Upper lobe of right lung (tissue), 1 donor: ENCODE data around the gene DPYSL3. TPM values are rescaled to one million over a fixed set of nuclear protein-coding genes. Genes with fewer than 3 reads are reported as not detected.
"Not testable (repeated sequence)": the region's sequence is repeated elsewhere in the genome, so short reads cannot be mapped to it uniquely, and the experiment has no call there.

Source experiments
- ATAC-seq: fragments of 200-7000 bp; cut with Tn5 transposase; one replicate; pipeline ENCODE4 v1.9.1; 2020; ENCODE audit warnings: mild to moderate bottlenecking, moderate library complexity
- DNase-seq: peaks from one replicate; pipeline ENCODE4 v3.0.0-alpha.2; 2020
- H3K27ac ChIP-seq: fragments of 200-600 bp; one replicate; pipeline ENCODE4 v1.8.0; 2022
- H3K27me3 ChIP-seq: fragments of 200-600 bp; one replicate; pipeline ENCODE4 v1.8.0; 2022; ENCODE audit warnings: mild to moderate bottlenecking
- H3K36me3 ChIP-seq: fragments of 200-600 bp; one replicate; pipeline ENCODE4 v1.8.0; 2022
- H3K4me1 ChIP-seq: fragments of 200-600 bp; one replicate; pipeline ENCODE4 v1.8.0; 2022
- H3K4me3 ChIP-seq: fragments of 200-600 bp; one replicate; pipeline ENCODE4 v1.8.0; 2022; ENCODE audit warnings: mild to moderate bottlenecking
- H3K9me3 ChIP-seq: fragments of 200-600 bp; one replicate; pipeline ENCODE4 v1.8.0; 2022
- intact Hi-C: fragments of 100-400 bp; cut with DNase I; formaldehyde crosslinking; loops from one replicate; pipeline ENCODE4 v1.11.0; 2022
- long read RNA-seq: library from polyadenylated mRNA; unstranded; transcript quantifications from one replicate; pipeline ENCODE4 v2.0.0, GENCODE V29; 2021
- total RNA-seq: library from RNA; stranded (reverse); fragmentation: NEBNext Ultra II Directional; extraction: Animal tissue kit (Norgen Biotek cat#: 25700); gene quantifications from one replicate; pipeline ENCODE4 v1.2.1, GENCODE V29; 2021
- TF ChIP-seq, protein P1 (sequence below): fragments of 200-600 bp; IDR thresholded peaks from one replicate; pipeline ENCODE4 v1.8.0; 2022; ENCODE audit warnings: antibody characterized with exemption
- donor health status: DM: no; HTN: yes; CAD: no; lungs with severe emphysema.

Gene DPYSL3
- total RNA-seq: 52.8 TPM
- long read RNA-seq, full-length matches to known transcripts: 21 of 127 reads
- long read RNA-seq, partial matches to known transcripts: 94 of 127 reads
- long read RNA-seq, other reads (novel, unspliced or antisense): 12 of 127 reads

DNA sequence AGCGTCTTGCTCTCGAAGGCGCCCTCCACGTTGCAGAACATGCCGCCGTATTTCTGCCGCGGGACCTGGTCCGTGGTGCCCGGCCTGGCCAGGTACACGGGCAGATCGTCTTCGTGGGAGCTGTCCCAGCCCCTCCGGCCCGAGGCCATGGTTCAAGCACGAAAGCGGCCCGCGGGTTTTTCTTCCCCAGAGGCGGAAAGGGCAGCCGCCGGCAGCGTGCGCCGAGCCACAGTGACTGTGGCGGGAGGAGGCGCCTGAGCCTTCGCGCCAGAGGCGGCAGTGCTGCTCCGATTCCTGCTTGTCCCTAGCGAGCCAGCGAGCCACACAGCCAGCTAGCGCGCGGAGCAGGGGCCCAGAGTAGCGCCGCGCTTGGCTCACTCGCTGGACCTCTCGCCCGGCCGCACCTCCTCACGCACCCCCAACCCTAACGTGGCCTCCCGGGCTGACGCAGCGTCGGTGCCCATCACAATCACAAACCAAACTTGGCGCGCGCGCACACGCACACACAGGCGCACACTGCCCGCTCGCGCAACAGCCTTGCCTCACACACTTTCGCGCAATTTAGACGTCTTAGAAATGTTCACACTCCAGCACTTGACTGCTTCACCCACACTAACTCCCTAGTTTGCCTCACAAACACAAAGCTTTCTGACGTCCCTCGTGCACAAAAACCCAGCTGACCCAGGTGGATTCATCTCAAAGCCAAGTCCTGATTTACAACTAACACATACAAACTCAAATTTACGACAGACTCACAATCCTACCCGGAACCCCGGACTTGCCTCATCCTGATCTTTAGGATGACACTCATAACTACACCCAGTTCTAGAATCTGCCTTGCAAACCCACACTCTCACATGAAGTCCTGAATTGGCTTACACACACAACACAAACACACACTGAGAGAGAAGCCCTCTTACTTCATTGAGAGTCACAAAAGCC lies at the start of gene DPYSL3:
DPYSL3 (minus strand) TSS at position 359 of the 942 bp plus-strand sequence; CDS start at position 149, 210 bp downstream.
- peak within 1 kb of the TSS; percentile 60 for H3K4me3 ChIP-seq
- ATAC-seq (peak; percentile 91), DNase-seq (peak; percentile 78)
- H3K27me3 ChIP-seq: peaks cover 5% of the 10 kb centered on the region
- TF ChIP-seq, protein P1, sequence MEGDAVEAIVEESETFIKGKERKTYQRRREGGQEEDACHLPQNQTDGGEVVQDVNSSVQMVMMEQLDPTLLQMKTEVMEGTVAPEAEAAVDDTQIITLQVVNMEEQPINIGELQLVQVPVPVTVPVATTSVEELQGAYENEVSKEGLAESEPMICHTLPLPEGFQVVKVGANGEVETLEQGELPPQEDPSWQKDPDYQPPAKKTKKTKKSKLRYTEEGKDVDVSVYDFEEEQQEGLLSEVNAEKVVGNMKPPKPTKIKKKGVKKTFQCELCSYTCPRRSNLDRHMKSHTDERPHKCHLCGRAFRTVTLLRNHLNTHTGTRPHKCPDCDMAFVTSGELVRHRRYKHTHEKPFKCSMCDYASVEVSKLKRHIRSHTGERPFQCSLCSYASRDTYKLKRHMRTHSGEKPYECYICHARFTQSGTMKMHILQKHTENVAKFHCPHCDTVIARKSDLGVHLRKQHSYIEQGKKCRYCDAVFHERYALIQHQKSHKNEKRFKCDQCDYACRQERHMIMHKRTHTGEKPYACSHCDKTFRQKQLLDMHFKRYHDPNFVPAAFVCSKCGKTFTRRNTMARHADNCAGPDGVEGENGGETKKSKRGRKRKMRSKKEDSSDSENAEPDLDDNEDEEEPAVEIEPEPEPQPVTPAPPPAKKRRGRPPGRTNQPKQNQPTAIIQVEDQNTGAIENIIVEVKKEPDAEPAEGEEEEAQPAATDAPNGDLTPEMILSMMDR: peak; percentile 40
- peak within 1 kb of the TSS; percentile 83 for H3K27ac ChIP-seq
- intact Hi-C loops: no loop called here
- H3K36me3 ChIP-seq: no peaks in the 10 kb centered on the region
- peaks cover 4% of the 10 kb centered on the region for H3K4me1 ChIP-seq
- H3K9me3 ChIP-seq: no peaks in the 10 kb centered on the region

DNA sequence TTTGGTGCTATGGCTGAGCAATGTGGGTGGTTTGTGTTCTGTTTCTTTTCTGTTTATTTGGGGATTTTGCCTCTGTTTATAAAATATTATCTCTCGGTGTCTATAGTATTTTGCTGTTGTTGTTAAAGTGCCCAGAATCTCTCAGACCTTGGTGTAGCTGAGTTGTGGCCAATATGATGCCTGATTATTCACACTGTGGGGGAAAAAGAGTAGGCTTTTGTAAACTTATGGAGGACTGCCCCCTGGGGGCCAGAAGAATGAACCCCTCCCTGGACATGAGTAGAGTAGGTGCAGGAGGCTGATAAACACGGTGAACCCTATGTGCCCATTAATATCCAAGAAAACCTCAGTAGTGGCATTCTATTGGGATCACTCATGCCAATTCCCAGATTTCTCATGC lies 49.0 kb upstream of the DPYSL3 start:
- Histone ChIP-seq H3K27ac (no peak overlapping the region), H3K4me1 (peaks cover 15% of the 10 kb centered on the region), H3K36me3 (no peaks in the 10 kb centered on the region), H3K27me3 (no peaks in the 10 kb centered on the region), H3K9me3 (no peaks in the 10 kb centered on the region), H3K4me3 (no peak overlapping the region)
- ATAC-seq (peak; percentile 83), DNase-seq (no peak)
- intact Hi-C loops: loop anchor here (5.0 kb wide), 1 partner anchor 92 kb away; no protein-coding TSS in a partner anchor
- TF ChIP-seq, protein P1: peak; percentile 63

DNA sequence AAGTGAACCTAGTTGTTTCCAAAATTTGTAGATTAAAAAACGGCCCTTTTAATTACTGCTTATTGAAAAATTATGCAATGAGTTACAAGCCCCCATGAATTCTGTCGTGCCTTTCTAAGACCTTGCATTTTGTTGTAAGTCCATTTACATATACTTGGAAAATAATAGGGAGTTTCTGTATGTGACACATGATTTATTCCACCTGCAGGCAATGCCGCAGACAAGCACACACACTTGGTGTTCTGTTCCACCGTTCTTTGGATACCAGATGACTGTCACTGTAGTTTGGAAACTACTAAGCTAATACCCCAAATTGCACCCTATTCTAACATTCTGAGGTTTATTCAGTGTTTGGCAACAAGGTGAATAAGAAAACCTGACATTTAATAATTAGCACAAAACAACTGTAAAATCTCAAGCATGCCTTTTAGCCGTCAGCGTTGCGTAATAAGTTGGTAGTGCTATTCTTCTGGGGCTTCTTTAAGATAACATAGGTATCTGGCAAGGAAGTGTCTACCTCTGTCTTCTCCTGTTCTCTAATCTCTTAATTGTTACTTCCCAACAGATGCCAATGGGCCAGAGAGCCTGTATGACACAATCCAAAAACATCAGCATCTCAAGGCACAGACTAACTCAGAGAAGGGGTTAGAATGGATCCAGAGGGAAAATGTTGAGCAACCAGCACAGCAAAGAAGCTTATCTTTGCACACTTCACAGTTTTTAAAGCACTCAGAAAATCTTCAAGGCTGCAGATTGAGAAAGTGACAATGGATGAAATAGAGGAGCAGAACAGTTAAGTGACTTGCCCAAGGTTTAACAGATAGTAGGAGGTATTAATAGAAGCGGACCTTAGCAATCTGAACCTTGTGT lies 48.2 kb upstream of the DPYSL3 start:
- H3K36me3 ChIP-seq: no peaks in the 10 kb centered on the region
- no peak overlapping the region for H3K27ac ChIP-seq
- ATAC-seq (peak; percentile 26), DNase-seq (no peak)
- H3K4me3 ChIP-seq: no peak overlapping the region
- intact Hi-C loops: loop anchor here (5.0 kb wide), 1 partner anchor 91 kb away; no protein-coding TSS in a partner anchor
- peaks cover 15% of the 10 kb centered on the region for H3K4me1 ChIP-seq
- no peaks in the 10 kb centered on the region for H3K27me3 ChIP-seq
- TF ChIP-seq, protein P1: no peak
- no peaks in the 10 kb centered on the region for H3K9me3 ChIP-seq

DNA sequence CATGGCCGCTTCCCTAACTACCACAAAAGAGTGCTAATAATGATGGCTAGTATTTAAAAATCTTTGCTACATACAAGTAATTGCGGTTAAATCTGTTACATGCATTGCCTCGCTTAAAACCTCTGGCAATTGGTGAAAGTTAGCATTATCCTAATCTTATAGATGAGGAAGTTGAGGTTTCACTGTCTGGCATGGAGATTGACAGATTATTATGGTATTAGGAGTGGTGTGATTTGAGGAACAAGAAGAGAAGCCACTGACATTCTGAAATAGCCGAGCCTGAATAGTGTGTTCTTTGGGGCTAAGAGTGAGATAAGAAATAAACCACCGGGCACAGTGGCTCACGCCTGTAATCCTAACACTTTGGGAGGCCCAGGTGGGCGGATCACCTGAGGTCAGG lies 45.3 kb upstream of the DPYSL3 start:
- intact Hi-C loops: loop anchor here (5.0 kb wide), 1 partner anchor 88 kb away; no protein-coding TSS in a partner anchor
- TF ChIP-seq, protein P1: no peak
- H3K4me1 ChIP-seq: peaks cover 15% of the 10 kb centered on the region
- H3K27me3 ChIP-seq: no peaks in the 10 kb centered on the region
- H3K9me3 ChIP-seq: no peaks in the 10 kb centered on the region
- peak overlapping the region; percentile 84 for H3K27ac ChIP-seq
- ATAC-seq (no peak), DNase-seq (no peak)
- no peaks in the 10 kb centered on the region for H3K36me3 ChIP-seq
- H3K4me3 ChIP-seq: no peak overlapping the region

DNA sequence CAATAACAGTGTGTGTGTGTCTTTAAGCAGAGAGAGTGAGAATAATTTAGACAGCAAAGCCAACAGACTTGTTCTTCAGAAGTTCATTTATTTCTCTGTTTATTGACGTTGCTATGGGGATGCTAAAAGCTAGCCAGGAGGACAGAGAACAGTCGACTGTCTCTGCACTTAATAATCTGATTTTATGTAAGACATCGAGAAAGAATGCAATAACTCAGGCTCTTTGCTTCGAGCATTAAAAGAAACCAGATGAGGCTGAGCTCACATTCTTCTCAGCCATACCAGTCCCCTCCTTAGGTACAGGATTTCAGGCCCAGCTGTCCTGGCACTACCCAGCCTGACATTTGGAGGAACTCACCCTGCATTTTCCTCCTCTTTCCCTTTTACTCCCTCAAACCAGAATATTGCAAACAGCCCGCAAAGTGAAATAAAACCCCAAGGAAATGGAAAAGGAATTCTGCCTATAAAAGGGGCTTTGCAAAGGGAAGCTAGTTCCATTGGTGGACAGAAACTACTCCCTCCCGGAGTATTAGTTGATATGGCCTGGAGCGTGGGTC lies 44.5 kb upstream of the DPYSL3 start:
- no peak overlapping the region for H3K4me3 ChIP-seq
- peaks cover 15% of the 10 kb centered on the region for H3K4me1 ChIP-seq
- H3K9me3 ChIP-seq: no peaks in the 10 kb centered on the region
- TF ChIP-seq, protein P1: no peak
- peak overlapping the region; percentile 84 for H3K27ac ChIP-seq
- H3K36me3 ChIP-seq: no peaks in the 10 kb centered on the region
- H3K27me3 ChIP-seq: no peaks in the 10 kb centered on the region
- ATAC-seq: peak; percentile 36
- intact Hi-C loops: no loop called here
- no peak for DNase-seq

DNA sequence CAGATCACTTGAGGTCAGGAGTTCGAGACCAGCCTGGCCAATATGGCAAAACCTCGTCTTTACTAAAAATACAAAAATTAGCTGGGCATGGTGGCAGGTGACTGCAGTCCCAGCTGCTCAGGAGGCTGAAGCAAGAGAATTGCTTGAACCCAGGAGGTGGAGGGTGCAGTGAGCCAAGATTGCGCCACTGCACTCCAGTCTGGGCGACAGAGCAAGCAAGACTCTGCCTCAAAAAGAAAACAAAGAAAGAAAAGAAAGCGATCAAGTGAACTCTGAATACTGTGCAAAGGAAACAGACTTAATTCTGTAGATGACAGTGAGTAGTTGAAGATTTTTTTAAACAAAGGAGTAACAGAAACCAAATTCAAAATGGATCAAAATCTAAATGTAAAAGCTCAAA lies 43.9 kb upstream of the DPYSL3 start:
- peak overlapping the region; percentile 84 for H3K27ac ChIP-seq
- DNase-seq, ATAC-seq, intact Hi-C loops, H3K9me3 ChIP-seq, H3K36me3 ChIP-seq, H3K27me3 ChIP-seq, H3K4me3 ChIP-seq: not testable (repeated sequence)
- H3K4me1 ChIP-seq: peaks cover 15% of the 10 kb centered on the region
